K562 (cell line): ENCODE results near the gene CEND1. TPM values are rescaled to one million over a fixed set of nuclear protein-coding genes. Genes with fewer than 3 reads are reported as not detected.

Source experiments
- BACH1 ChIP-seq: fragments of 200-800 bp; sonication (Bioruptor generic); IDR thresholded peaks from 2 replicates; pipeline ENCODE4 v1.6.1; 2016; ENCODE audit warnings: missing genetic modification characterization, missing compliant biosample characterization
- CBFB ChIP-seq: sonication (generic); formaldehyde crosslinking; IDR thresholded peaks from 2 replicates; pipeline ENCODE4 v1.4.0; 2020; ENCODE audit warnings: mild to moderate bottlenecking, missing genetic modification reagents
- CBX5 ChIP-seq: IDR thresholded peaks from 2 replicates; pipeline ENCODE4 v1.6.1; 2014; ENCODE audit warnings: low read depth, borderline replicate concordance
- HBP1 ChIP-seq: fragments of 450-650 bp; formaldehyde crosslinking; IDR thresholded peaks from 2 replicates; pipeline ENCODE4 v1.4.0; 2022; ENCODE audit warnings: missing genetic modification characterization
- HIVEP1 ChIP-seq: fragments of 250-450 bp; sonication (Bioruptor Pico); IDR thresholded peaks from 2 replicates; pipeline ENCODE4 v1.4.0; 2020; ENCODE audit warnings: mild to moderate bottlenecking
- HSF4 ChIP-seq: fragments of 250-450 bp; sonication (Bioruptor Pico); IDR thresholded peaks from 2 replicates; pipeline ENCODE4 v2.1.2; 2022; ENCODE audit warnings: mild to moderate bottlenecking, moderate library complexity, borderline replicate concordance
- IRF1 ChIP-seq: sonication (generic); formaldehyde crosslinking; IDR thresholded peaks from 2 replicates; pipeline ENCODE4 v1.8.0; 2022; ENCODE audit warnings: missing genetic modification reagents, mild to moderate bottlenecking, borderline replicate concordance
- KLF13 ChIP-seq: fragments of 450-650 bp; IDR thresholded peaks from 2 replicates; pipeline ENCODE4 v1.6.1; 2016; ENCODE audit warnings: missing genetic modification characterization, low read depth, mild to moderate bottlenecking, missing compliant biosample characterization, moderate library complexity, borderline replicate concordance
- MAX ChIP-seq: sonication (generic); formaldehyde crosslinking; IDR thresholded peaks from 2 replicates; pipeline ENCODE4 v1.9.0; 2022; ENCODE audit warnings: mild to moderate bottlenecking, missing genetic modification reagents
- MAZ ChIP-seq, 2 experiments: fragments of 450-650 bp in 1 of 2; sonication (generic) in 1 of 2; formaldehyde crosslinking; IDR thresholded peaks in 1 of 2; conservative IDR thresholded peaks in 1 of 2; 2 replicates each; pipeline versions ENCODE4 v1.4.0 to v1.5.0; 2020; ENCODE audit warnings: mild to moderate bottlenecking in 1 of 2, missing genetic modification reagents in 1 of 2
- MCM5 ChIP-seq: fragments of 450-650 bp; IDR thresholded peaks from 2 replicates; pipeline ENCODE4 v1.6.1; 2016; ENCODE audit warnings: low read depth
- NR2F6 ChIP-seq: fragments of 450-650 bp; formaldehyde crosslinking; IDR thresholded peaks from 2 replicates; pipeline ENCODE4 v1.4.0; 2020; ENCODE audit warnings: mild to moderate bottlenecking
- POLR3A ChIP-seq: IDR thresholded peaks from 2 replicates; pipeline ENCODE4 v1.6.1; 2011; ENCODE audit warnings: borderline replicate concordance, mild to moderate bottlenecking, moderate library complexity; ENCODE audit not compliant: insufficient read length, insufficient read depth; ENCODE audit errors: extremely low read depth
- SETDB1 ChIP-seq: IDR thresholded peaks from one replicate; pipeline ENCODE4 v1.6.1; 2012; ENCODE audit warnings: low read length, control low read depth, inconsistent platforms
- SMARCA5 ChIP-seq: fragments of 450-650 bp; IDR thresholded peaks from 2 replicates; pipeline ENCODE4 v1.6.1; 2016
- SNIP1 ChIP-seq: fragments of 450-650 bp; IDR thresholded peaks from 2 replicates; pipeline ENCODE4 v1.7.1; 2017; ENCODE audit warnings: low read depth, mild to moderate bottlenecking
- XRCC3 ChIP-seq: fragments of 450-650 bp; IDR thresholded peaks from 2 replicates; pipeline ENCODE4 v1.6.1; 2017; ENCODE audit warnings: mild to moderate bottlenecking, moderate library complexity
- ZBTB17 ChIP-seq: fragments of 450-650 bp; formaldehyde crosslinking; IDR thresholded peaks from 2 replicates; pipeline ENCODE4 v1.4.0; 2020; ENCODE audit warnings: mild to moderate bottlenecking
- ZBTB43 ChIP-seq: sonication (generic); formaldehyde crosslinking; IDR thresholded peaks from 2 replicates; pipeline ENCODE4 v1.8.0; 2023; ENCODE audit warnings: mild to moderate bottlenecking, missing genetic modification reagents
- ZFP36 ChIP-seq: fragments of 150-350 bp; IDR thresholded peaks from 2 replicates; pipeline ENCODE4 v1.6.1; 2018; ENCODE audit warnings: low read length, low read depth; ENCODE audit not compliant: partially characterized antibody
- ZNF316 ChIP-seq: fragments of 450-650 bp; IDR thresholded peaks from 2 replicates; pipeline ENCODE4 v1.6.1; 2016
- ZNF324 ChIP-seq: fragments of 250-450 bp; sonication (Bioruptor Pico); IDR thresholded peaks from 2 replicates; pipeline ENCODE4 v1.4.0; 2020; ENCODE audit warnings: mild to moderate bottlenecking
- ZNF436 ChIP-seq: fragments of 250-450, 450-650 bp; sonication (Bioruptor Pico); formaldehyde crosslinking; IDR thresholded peaks from 2 replicates; pipeline ENCODE4 v1.7.0; 2020; ENCODE audit warnings: mild to moderate bottlenecking
- ZNF449 ChIP-seq: fragments of 250-450 bp; sonication (Bioruptor Pico); IDR thresholded peaks from 2 replicates; pipeline ENCODE4 v1.8.0; 2022; ENCODE audit warnings: moderate library complexity, mild to moderate bottlenecking, inconsistent platforms
- ZNF778 ChIP-seq: fragments of 450-650 bp; formaldehyde crosslinking; IDR thresholded peaks from 2 replicates; pipeline ENCODE4 v1.4.0; 2020; ENCODE audit warnings: mild to moderate bottlenecking, moderate library complexity
- polyA plus RNA-seq, 8 experiments: library from polyadenylated mRNA; depleted of rRNA in 4 of 8; stranded (reverse) in 5 of 8; unstranded in 3 of 8; fragments of >200 nt; fragmentation: Nextera tagmentation in 2 of 8; fragmentation: Illumina TruSeq in 1 of 8; extraction: Ambion mirVana in 2 of 8; extraction: Trizol in 1 of 8; gene quantifications; 2 replicates each; pipeline versions ENCODE4 v1.2.1 to v1.2.3, GENCODE V29; 2011 to 2014; ENCODE audit warnings: inconsistent platforms in 1 of 8, missing spikeins in 1 of 8
- total RNA-seq, 7 experiments: library from RNA; depleted of rRNA in 6 of 7; stranded (reverse); fragments of >200 nt in 6 of 7; fragmentation: Illumina TruSeq in 2 of 7; extraction: Trizol in 2 of 7; gene quantifications; 2 replicates each; pipeline versions ENCODE4 v1.2.1 to v1.2.3, GENCODE V29; 2011 to 2021; ENCODE audit warnings: low replicate concordance in 1 of 7

The CEND1 gene
- total and polyA plus RNA-seq, 9 of the 15 experiments (the other 6 are each of a cell fraction or from before 2014, with no cell fraction given): 0.13 to 0.18 (median 0.16) TPM; not detected in 6

- TF ChIP-seq ZBTB43 (CRISPR knock-in tag) (no peak), MAZ (CRISPR knock-in tag; conservative IDR thresholded peaks at IDR 0.05 in 1 of 2, IDR thresholded peaks at IDR 0.05 in 1 of 2) (peak; percentile 8 to 32; a peak in 1 of 4 replicates), SETDB1 (no peak), ZNF436 (no peak), HSF4 (CRISPR knock-in tag) (no peak), ZBTB17 (CRISPR knock-in tag) (0 out of 2 replicates have a peak, but pooled peaks have one; percentile 59), HIVEP1 (CRISPR knock-in tag) (no peak), ZFP36 (no peak), CBX5 (no peak), IRF1 (CRISPR knock-in tag) (no peak), ZNF324 (CRISPR knock-in tag) (no peak), MAX (CRISPR knock-in tag) (peak; percentile 85), NR2F6 (no peak), ZNF449 (CRISPR knock-in tag) (no peak), POLR3A (no peak), XRCC3 (no peak), MCM5 (no peak), HBP1 (peak; percentile 55; the same call in 1 of the 2 replicates), BACH1 (no peak), SMARCA5 (no peak), KLF13 (tag) (no peak), CBFB (CRISPR knock-in tag) (no peak), SNIP1 (no peak), ZNF316 (no peak), ZNF778 (CRISPR knock-in tag) (no peak)
Measured at GRCh38 chr11:797296-798092, 7.6 kb upstream of the CEND1 start (continued).
